Measurements from ENCODE around the gene GABRR2.
"Not testable (repeated sequence)": the region's sequence is repeated elsewhere in the genome, so short reads cannot be mapped to it uniquely, and the experiment has no call there.

GABRR2 gene

DNA sequence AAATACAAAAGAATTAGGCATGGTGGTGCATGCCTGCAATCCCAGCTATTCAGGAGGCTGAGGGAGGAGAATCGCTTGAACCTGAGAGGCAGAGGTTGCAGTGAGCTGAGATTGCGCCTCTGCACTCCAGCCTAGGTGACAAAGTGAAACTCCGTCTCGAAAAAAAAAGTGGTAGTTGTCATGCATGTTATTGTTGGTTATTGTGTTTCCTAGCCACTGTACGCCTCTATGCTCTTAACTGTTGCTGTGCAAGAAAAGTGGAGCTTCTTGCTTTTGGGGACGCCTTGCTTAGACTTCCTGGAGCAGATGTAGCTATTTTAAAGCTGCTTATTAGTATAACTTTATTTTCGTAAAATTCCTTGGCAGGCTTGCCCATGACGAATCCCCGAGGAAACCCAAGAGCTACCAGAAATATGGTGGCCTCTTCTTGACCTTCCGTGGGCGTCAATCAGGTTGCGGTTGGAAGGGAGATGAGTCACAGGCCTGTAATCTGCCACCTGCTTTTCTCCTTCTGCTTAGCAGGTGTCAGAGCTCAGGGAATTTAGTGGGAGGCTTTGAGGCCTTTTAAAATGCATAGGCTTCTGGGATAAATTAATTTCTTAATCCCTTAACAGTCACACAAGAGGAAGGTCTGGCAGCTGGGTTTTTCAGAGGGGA is 17.3 kb downstream of the GABRR2 start:
- intact Hi-C loops (cut with DNase I), result no loop called here
- peak in 2 of 10 donors; percentile 38 to 71 for DNase-seq

DNA sequence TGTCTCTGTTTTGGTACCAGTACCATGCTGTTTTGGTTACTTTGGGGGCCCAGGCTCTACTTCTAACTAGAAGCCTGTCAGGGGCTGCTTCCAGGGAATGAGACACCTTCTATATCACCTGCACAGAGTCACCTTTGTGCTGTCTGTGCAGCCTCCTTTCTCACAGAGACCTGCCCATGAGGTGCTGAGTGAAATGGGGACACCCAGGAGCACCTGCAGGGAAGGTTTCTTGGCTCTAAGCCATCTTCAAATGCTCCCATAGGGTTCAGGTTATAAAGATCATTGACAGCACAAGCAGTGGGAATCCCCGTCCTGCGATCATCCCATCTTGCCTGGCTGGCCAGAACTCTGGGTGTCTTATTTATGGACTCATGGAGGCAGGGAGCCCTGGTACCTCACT is 19.1 kb downstream of the GABRR2 start:
- intact Hi-C loops (cut with DNase I), result no loop called here
- DNase-seq, result peak in 1 of 10 donors; percentile 38

DNA sequence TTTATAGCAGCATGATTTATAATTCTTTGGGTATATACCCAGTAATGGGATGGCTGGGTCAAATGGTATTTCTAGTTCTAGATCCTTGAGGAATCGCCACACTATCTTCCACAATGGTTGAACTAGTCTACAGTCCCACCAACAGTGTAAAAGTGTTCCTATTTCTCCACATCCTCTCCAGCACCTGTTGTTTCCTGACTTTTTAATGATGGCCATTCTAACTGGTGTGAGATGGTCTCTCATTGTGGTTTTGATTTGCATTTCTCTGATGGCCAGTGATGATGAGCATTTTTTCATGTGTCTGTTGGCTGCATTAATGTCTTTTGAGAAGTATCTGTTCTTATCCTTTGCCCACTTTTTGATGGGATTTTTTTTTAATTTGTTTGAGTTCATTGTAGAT is 20.0 kb downstream of the GABRR2 start:
- intact Hi-C loops (cut with DNase I); DNase-seq: not testable (repeated sequence)

DNA sequence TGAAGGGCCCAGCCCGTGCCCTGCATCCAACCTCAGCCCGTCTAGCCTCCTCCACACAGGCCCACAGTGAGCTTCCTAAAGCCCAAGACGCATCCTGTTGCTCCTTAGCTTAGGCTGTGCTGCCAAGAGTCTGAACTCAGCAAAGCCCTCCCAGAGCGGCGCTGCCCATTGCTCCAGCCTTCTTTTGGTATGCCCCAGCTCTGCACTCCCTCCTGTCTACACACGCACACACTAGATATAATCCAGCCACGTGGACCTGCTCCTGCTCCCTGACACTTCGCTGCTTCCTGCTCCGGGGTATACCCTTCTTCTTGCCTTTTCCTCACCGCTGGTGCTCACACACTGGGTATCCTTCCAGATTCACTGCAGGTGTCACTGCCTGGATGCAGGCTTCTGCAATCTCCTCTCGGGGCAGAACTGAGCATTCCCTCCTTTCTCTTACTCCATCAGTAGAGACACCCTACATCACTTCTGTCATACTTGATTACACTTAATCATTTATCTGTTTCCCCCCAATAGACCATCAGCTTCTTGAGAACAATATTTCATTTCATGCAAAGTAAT is 23.8 kb downstream of the GABRR2 start:
- DNase-seq, result no peak
- intact Hi-C loops (cut with DNase I), result no loop called here

DNA sequence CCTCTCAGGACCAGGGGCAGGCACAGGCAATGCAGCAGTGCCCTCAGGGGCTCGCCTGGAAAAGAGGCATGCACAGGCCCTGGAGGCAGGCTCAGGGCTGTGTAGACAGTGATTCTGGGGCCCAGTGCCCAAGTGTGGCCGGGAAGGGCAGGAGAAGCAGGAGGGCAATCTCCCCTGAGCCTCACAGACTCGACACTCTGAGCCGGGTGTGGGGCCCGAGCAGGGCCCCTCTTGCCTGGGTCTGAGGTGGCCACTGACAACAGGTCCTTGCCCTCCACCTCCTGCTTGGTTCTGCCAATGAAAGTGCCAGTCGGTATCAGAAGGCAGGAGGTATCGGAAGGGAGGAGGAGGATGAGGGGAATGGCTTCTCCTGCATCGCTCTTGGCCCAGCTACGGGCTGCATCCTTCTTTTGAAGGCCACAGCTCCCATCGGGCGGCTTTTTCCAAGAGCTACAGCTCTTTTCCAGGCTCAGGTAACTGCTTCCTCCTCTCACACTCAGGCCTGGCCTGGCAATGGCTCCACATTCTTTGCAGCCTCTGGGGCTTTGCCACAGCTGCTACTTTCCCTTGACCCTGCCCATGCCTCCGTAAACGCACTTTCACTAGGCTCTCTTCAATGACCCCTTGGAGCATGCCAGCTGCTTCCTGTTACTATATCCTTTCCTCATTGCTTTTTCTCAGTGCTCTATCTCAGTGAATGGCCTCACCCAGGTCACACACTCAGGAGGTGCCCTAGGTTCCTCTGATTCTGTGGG is 24.5 kb downstream of the GABRR2 start:
- intact Hi-C loops (cut with DNase I), result no loop called here
- no peak for DNase-seq

DNA sequence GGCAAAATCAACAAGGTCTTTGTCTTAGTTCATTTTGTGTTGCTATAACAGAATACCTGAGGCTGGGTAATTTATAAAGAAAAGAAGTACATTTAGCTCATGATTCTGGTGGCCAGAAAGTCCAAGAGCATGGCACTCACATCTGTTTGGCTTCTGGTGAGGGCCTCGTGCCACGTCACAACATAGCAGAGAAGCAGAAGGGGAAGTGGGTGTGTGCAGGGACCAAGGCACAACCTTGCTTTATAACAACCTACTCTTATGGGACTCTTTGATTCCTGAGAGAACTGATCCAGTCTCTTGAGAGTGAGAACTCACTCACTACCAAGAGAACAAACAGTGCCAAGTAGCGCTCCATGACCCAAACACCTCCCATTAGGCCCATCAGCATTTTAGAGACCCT is 25.4 kb downstream of the GABRR2 start:
- intact Hi-C loops (cut with DNase I), result no loop called here

DNA sequence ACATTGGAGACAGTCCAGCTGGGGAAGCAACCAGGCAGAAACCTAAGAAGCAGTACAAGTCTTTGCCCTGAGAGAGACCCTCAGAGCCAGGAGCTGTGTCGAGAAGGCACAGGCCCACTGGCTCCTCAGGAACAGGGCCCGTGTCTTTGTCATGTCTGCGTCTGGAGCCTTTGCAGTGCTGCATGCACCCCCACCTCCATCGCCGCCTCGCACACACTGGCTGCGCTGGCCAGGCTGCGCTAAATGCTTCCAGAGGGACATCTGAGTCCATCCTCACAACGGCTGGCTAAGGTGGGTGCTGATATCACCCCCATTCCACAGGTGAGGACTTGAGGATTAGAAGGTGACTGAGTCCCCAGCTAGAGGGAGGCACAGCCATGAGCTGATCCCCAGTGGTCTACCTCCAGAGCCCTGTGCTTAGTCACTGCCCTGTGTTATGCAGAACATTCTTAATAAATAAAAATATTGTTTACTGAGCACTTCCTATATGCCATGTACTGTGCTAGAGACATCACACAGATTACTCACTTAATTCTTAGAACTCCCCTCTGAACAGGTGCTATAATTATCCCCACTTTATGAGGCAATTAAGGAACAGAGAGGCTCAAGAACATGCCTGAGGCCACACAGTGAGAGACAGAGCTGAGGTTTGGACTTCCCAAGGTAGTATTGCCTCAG is 27.6 kb downstream of the GABRR2 start:
- DNase-seq, result no peak
- intact Hi-C loops (cut with DNase I), result no loop called here

More for the DNA sequence above, 25.4 kb downstream of the GABRR2 start:
- no peak for DNase-seq

DNA sequence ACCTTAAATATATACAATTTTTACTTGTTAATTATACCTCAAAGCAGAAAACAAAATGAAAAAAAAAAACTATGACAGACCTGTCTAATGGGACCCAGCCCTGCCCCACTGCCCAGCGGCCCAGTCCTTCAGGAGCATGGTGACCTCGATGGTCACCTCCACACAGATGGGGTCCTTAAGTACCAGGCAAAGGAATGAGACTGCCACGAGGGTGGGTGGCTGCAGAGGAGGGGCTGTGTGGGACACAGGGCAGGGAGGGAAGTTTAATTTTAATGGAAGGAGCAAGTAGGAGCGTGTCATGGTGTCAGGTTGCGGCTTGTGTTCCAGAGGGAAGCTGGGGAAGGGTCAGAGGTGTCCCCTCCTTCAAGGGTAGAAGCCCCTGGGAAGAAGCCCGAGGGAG is 28.6 kb downstream of the GABRR2 start:
- intact Hi-C loops (cut with DNase I), result no loop called here
- no peak for DNase-seq

DNA sequence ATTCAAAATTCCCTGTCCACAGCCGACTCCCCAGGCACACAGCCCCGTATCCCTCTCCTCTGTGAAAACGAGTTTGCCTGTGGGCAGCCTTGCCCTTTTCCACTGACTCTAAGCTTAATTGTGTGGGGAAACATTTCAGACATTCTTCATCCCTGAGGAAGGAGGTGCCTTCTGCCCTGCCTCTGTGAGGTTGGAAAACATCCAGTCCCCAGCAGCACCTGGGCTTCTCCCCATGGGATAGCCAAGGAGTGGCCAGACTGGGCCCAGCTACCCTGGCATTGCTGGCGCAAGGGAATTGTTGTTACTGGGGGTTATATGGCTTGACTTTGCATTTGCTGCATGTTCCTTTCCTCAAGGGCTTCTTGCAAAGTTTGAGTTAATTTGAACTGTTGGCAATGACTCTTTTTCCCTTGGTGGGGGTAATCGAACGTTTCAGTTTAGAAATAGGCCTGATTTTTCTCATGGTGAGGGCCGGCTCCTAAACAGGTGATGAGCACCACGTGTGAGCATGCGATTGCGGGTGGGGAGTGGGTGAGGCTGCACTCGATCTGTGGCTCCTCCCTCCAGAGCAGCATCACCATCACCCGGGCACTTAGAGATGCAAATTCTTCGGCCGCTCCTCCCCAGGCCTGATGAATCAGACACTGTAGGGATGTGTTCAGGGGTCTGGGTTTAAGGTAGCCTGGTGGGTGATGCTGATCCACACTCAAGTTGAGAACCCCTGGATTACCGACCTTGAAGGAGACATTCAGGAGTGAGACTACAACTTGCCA is 29.9 kb downstream of the GABRR2 start:
- intact Hi-C loops (cut with DNase I), result no loop called here
- DNase-seq, result no peak

DNA sequence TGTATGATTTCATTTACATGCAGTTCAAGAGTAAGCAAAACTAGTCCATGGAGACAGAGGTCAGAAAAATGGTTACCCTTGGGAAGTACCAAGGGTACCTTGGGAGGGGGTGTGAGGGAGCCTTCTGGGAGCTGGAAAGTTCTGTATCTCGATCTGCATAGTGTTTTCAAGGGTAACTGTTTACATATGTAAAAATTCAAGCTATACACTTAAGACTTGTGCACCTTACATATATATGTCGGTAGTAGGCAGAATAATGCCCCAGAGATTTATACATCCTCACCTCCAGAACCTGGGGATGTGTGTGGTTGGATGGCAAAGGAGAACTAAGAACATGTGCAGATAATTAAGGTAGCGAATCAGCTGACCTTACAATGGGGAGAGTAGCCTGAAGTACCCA is 31.0 kb downstream of the GABRR2 start:
- intact Hi-C loops (cut with DNase I), result no loop called here

DNA sequence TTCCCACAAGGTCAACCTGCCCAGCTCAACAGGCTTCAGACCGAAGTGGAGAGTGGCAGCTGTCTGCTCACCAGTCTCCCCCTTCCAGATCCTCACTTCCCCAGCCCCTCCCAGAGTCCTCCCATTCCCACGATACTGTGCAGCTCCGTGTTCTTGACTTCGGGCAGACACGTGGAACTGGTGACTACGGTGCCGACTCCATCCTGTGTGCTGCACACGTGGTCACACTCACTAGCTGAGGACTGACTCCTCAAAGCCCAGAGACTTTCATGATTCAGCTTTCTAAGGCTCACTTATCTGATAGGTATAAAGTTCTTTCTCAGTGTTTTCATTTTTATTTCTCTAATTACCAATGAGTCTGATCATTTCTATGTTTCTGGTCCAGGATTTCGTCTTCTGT is 32.4 kb downstream of the GABRR2 start:
- intact Hi-C loops (cut with DNase I), result no loop called here
- no peak for DNase-seq

More for the DNA sequence above, 31.0 kb downstream of the GABRR2 start:
- no peak for DNase-seq

DNA sequence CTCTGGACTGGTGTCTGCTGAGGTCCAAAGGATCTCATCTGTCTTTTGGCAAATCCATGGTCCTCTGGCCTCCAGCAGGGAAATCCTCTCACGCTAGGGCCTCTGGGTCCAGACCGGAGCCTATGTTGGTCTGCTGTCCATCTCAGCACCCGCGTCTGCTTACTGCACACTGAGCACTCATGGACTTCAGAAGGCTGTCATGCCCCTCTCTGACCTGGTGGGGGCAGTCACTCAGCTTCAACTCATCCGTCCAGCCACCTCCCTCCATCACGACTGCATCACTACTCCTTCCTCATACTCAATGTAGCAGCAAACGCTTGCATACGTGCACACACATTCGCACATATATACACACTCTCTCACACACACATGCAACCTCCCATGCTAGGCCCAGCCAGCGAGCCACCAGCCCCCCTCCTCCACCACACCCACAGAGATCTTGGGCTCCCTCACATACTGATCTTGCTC is 33.3 kb downstream of the GABRR2 start:
- intact Hi-C loops (cut with DNase I), result no loop called here
- DNase-seq, result no peak

DNA sequence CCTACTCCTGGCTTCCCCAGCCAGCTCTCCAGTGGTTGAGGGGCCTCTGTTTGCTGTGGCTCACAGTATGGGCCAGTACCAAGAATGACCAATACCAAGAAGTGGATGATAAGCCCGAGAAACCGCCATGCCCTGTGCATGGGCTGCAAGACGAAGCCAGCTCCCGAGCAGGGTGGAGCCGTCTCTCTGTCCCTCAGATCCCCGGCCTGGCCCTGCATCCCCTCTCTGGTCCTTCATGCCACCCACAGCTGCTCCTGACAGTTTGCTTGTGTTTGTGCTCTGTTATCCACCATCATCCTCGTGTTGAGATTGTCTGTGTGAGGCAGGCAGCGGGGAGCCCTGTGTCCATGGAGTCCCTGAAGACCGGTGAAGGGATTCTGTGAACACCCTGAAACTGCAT is 36.1 kb downstream of the GABRR2 start:
- intact Hi-C loops (cut with DNase I), result no loop called here
- no peak for DNase-seq

DNA sequence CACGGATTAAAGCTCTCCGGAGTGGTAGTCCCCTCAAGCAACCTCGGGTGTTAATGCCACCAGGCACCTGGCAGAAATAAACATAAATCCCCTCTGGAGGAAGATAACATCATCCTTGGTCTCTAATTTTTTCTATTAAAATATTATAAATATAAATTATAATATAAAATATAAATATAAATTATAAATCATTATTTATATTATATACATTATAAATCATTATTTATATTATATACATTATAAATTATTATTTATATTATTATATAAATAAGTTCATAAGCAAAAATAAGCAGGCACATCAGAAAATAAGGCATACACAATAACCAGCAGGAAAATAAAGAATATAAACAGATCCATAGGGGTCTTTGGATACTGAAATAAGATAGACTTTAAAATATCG is 39.2 kb downstream of the GABRR2 start:
- intact Hi-C loops (cut with DNase I), result no loop called here
- DNase-seq, result no peak

DNA sequence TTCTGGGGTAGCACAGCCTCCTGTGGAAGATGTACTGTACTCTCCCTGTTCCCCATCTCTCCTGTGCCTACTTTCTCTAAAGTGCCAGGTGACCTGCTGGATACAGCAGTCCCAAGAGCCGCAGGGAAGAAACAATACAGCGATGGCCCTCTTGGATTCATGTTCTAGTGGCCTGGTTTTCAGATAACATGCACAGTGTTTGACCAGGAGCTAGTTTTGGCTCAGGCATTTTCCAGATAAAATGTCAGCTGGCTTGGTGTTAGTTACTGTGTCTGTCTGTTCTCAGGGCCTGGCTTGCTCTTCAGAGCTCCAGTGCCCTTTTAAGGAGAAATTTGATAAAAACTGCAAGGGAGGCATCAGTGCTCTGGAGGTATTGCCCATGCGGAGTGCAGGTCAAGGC is 41.3 kb downstream of the GABRR2 start:
- intact Hi-C loops (cut with DNase I), result no loop called here
- no peak for DNase-seq

DNA sequence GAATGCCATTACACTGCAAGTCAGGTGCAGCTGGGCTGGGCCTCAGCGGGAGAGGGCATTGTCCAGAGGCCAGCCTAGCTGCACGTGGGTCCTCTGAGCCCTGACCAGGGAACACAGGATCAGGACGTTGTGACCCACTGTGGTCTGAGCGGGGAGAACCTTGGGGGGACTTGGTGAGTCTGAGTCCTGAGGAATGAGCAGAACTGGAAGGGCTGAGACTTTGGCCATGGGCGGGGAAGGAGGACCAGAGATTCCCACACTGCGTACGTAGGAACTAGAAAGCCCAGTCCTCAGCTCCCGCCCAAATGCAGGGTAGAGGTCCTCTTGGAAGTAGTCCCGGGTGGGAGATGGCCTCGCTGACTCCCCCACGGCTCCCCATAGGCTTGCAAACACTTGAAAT is 42.5 kb downstream of the GABRR2 start:
- intact Hi-C loops (cut with DNase I), result no loop called here

DNA sequence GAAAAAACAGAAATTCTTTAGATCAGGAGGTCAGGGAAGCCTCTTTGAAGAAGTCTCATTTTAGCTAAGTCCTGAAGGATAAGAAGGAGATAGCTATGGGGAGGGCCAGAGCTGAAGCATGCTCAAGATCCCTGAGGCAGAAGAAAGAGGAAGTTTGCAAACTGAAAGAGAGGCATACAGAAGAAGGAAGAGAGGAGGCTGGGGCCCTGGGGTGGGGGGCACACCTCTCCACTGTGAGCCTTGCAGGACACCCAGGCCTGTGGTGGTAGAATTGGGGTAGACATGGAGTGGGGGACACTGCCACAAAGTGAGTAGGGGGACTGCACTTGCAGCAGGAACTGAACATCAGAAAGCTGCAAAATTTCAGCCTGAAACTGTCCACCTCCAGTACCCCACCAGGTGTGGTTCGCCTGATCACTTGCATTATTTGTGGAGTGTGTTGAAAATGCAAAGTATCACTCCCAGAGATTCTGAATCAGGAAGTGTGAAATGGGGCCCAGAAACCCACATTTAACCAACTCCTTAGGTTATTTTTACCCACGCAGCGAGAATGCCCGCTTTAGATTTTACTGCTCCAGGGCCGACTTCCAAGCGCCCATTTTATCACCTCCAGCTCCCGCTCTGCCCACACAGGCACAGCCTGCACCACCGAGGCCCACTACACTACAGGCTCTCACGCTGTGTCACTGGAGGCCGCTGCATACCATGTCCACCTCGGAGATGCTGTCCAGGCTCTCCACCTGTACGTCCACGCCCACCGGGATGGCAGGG is 44.0 kb downstream of the GABRR2 start:
- peak in 8 of 10 donors; percentile 44 to 95 (median 62) for DNase-seq

More for the DNA sequence above, 42.5 kb downstream of the GABRR2 start:
- DNase-seq, result no peak

DNA sequence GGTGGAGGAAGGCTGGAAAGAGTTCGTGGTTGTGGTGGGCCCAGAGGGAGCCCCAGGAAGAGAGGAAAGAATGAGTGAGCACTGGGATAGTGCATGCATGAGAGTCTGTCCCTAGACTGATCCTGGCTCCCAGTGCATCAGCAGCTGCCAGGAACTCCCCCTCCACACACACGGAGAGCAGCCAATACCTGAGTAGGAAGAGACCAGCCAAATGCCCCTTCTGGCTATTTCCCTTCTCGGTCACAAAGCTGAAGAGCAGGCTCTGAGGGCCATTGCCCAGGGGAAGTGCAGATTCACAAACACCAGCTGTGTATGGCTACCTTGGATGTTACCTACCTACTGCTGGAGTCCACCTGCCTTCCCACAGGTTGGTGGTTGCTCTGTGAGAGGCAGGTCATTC is 45.1 kb downstream of the GABRR2 start:
- no peak for DNase-seq
- intact Hi-C loops (cut with DNase I), result no loop called here

More for the DNA sequence above, 44.0 kb downstream of the GABRR2 start:
- intact Hi-C loops (cut with DNase I), result no loop called here

DNA sequence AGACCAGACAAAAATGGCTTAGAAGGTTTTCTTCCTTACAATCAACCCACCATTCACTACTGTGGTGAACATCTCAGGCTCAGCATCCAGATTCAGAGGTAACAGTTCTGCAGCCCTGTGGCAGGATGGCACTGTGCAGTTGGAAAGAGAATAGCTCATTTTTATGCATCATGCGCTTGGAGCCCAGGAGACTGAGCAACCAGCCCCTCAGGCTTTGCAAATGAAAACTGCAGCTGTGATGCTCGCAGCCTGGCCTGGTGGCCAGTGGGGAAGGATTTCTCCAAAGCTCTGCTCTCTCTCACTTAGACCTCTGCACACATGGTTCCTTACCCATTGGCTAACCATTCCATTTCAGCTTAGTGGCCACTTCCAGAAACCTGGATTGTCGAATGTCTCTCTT is 45.8 kb downstream of the GABRR2 start:
- intact Hi-C loops (cut with DNase I), result no loop called here
- DNase-seq, result no peak

DNA sequence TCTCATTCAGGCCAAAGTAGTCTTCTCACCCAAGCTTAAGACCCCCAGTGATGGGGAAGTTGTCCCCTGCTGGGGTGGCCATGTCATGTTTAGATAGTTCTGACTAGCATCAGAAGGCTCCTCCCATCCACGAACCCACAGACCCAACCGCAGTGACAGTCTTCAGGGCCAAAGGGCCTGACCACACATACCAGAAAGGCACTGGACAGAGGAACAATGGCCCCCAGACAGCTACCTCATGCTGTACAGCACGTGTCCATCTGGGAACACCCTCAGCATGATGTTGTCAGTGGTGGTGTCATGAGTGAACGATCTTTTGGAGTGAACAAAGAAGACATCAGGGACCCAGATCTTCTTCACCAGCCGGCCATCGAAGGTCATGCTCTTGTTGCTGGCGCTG is 46.3 kb downstream of the GABRR2 start:
- no peak for DNase-seq
- intact Hi-C loops (cut with DNase I), result no loop called here
